IMR-90 (cell line): ENCODE results near the gene CBL. TPM values are rescaled to one million over a fixed set of nuclear protein-coding genes. Genes with fewer than 3 reads are reported as not detected.

Experiments used
- ATAC-seq: fragments of 200-7000 bp; cut with Tn5 transposase; 2 replicates; pipeline ENCODE4 v1.9.1; 2020; ENCODE audit warnings: low read depth, mild to moderate bottlenecking, moderate library complexity
- BruUV-seq: library from RNA; stranded (reverse); fragments of 400-500 nt; replicated peaks from 2 replicates; lab custom pipeline; 2021; lab: Mats Ljungman, UMichigan
- CTCF ChIA-PET: fragments of 300-600 bp; formaldehyde crosslinking; extraction: SDS; loops from one replicate; lab custom pipeline; 2021; ENCODE audit warnings: antibody characterized with exemption; lab: Yijun Ruan, JAX
- POLR2A ChIA-PET: fragments of 300-600 bp; sonication (Branson Sonifier 250); formaldehyde crosslinking; loops from one replicate; lab custom pipeline; 2022; ENCODE audit warnings: antibody characterized with exemption; ENCODE audit not compliant: unreplicated experiment; lab: Charles Lee
- DNase-seq: peaks from one replicate; pipeline ENCODE4 v3.0.0; 2013
- H2AFZ ChIP-seq: replicated peaks from 2 replicates; pipeline ENCODE3; 2013; ENCODE audit warnings: low read length, mild to moderate bottlenecking; ENCODE audit not compliant: poor library complexity
- H2AK5ac ChIP-seq: 2 replicates; pipeline ENCODE4 v1.6.1; 2013; ENCODE audit warnings: low read depth, low read length, inconsistent platforms
- H2AK9ac ChIP-seq: replicated peaks from 2 replicates; pipeline ENCODE3; 2013; ENCODE audit warnings: mild to moderate bottlenecking, low read depth, low read length, moderate library complexity; ENCODE audit not compliant: poor library complexity
- H2BK120ac ChIP-seq: 2 replicates; pipeline ENCODE4 v1.6.1; 2013; ENCODE audit warnings: low read depth, low read length, inconsistent platforms
- H2BK15ac ChIP-seq: 3 replicates; pipeline ENCODE4 v1.6.1; 2013; ENCODE audit warnings: low read depth, low read length, inconsistent platforms
- H2BK20ac ChIP-seq: 2 replicates; pipeline ENCODE4 v1.6.1; 2013; ENCODE audit warnings: low read depth, mild to moderate bottlenecking, inconsistent platforms, low read length, moderate library complexity
- H2BK5ac ChIP-seq: 2 replicates; pipeline ENCODE4 v1.6.1; 2013; ENCODE audit warnings: mild to moderate bottlenecking, low read depth, low read length, inconsistent platforms; ENCODE audit not compliant: poor library complexity, severe bottlenecking
- H3K14ac ChIP-seq: replicated peaks from 2 replicates; pipeline ENCODE4 v1.6.1; 2013; ENCODE audit warnings: low read depth, low read length, inconsistent platforms
- H3K18ac ChIP-seq: 2 replicates; pipeline ENCODE4 v1.6.1; 2013; ENCODE audit warnings: low read depth, low read length, control low read depth
- H3K23ac ChIP-seq: 2 replicates; pipeline ENCODE4 v1.6.1; 2013; ENCODE audit warnings: low read depth, low read length, inconsistent platforms
- H3K27ac ChIP-seq: 2 replicates; pipeline ENCODE4 v1.5.1; 2013; ENCODE audit warnings: mild to moderate bottlenecking, control low read depth, low read length; ENCODE audit not compliant: insufficient read depth
- H3K27me3 ChIP-seq: 2 replicates; pipeline ENCODE4 v1.6.1; 2013; ENCODE audit warnings: low read length; ENCODE audit not compliant: control insufficient read depth, insufficient read depth
- H3K36me3 ChIP-seq: 2 replicates; pipeline ENCODE4 v1.6.1; 2013; ENCODE audit warnings: low read length, mixed read lengths; ENCODE audit not compliant: control insufficient read depth, insufficient read depth
- H3K4ac ChIP-seq: 2 replicates; pipeline ENCODE4 v1.6.1; 2013; ENCODE audit warnings: low read depth, low read length, inconsistent platforms
- H3K4me1 ChIP-seq: 2 replicates; pipeline ENCODE4 v1.6.1; 2013; ENCODE audit warnings: low read length, mixed read lengths; ENCODE audit not compliant: control insufficient read depth, insufficient read depth
- H3K4me2 ChIP-seq: 2 replicates; pipeline ENCODE4 v1.6.1; 2013; ENCODE audit warnings: low read depth, mild to moderate bottlenecking, control low read depth, low read length, moderate library complexity
- H3K4me3 ChIP-seq: 2 replicates; pipeline ENCODE4 v1.5.1; 2013; ENCODE audit warnings: low read depth, mild to moderate bottlenecking, control low read depth, low read length, moderate library complexity; ENCODE audit not compliant: insufficient read depth
- H3K56ac ChIP-seq: 2 replicates; pipeline ENCODE4 v1.6.1; 2013; ENCODE audit warnings: low read length, inconsistent platforms; ENCODE audit not compliant: insufficient read depth; ENCODE audit errors: extremely low read depth
- H3K79me1 ChIP-seq, 2 experiments: 2 replicates each; pipeline ENCODE4 v1.6.1; 2013; ENCODE audit warnings: low read length in 2 of 2, inconsistent platforms in 1 of 2, low read depth in 1 of 2
- H3K9ac ChIP-seq: 2 replicates; pipeline ENCODE4 v1.6.1; 2013; ENCODE audit warnings: low read depth, low read length, control low read depth
- H3K9me1 ChIP-seq: 2 replicates; pipeline ENCODE4 v1.6.1; 2013; ENCODE audit warnings: low read length, inconsistent platforms; ENCODE audit not compliant: insufficient read depth
- H3K9me3 ChIP-seq: 2 replicates; pipeline ENCODE4 v1.6.1; 2013; ENCODE audit warnings: low read length; ENCODE audit not compliant: control insufficient read depth, insufficient read depth
- H4K20me1 ChIP-seq: 2 replicates; pipeline ENCODE4 v1.6.1; 2013; ENCODE audit warnings: low read length, inconsistent platforms; ENCODE audit not compliant: insufficient read depth
- H4K5ac ChIP-seq: 2 replicates; pipeline ENCODE4 v1.6.1; 2013; ENCODE audit warnings: mild to moderate bottlenecking, low read depth, low read length, control low read depth
- H4K8ac ChIP-seq, 2 experiments: 2 replicates each; pipeline ENCODE4 v1.6.1; 2013; ENCODE audit warnings: low read depth in 2 of 2, low read length in 2 of 2, control low read depth in 1 of 2, inconsistent platforms in 1 of 2
- H4K91ac ChIP-seq: 2 replicates; pipeline ENCODE4 v1.6.1; 2013; ENCODE audit warnings: low read depth, low read length, inconsistent platforms; ENCODE audit not compliant: insufficient read depth
- CHD1 ChIP-seq: IDR thresholded peaks from 2 replicates; pipeline ENCODE4 v1.6.1; 2012; ENCODE audit warnings: low read depth, low read length, improper control_type of control experiment
- MXI1 ChIP-seq: IDR thresholded peaks from 2 replicates; pipeline ENCODE4 v1.6.1; 2012; ENCODE audit warnings: low read depth, mild to moderate bottlenecking, low read length, moderate library complexity, borderline replicate concordance
- POLR2A ChIP-seq: IDR thresholded peaks from 2 replicates; pipeline ENCODE4 v1.6.1; 2012; ENCODE audit warnings: mild to moderate bottlenecking, low read depth, low read length
- RCOR1 ChIP-seq: IDR thresholded peaks from 2 replicates; pipeline ENCODE4 v1.6.1; 2012; ENCODE audit warnings: mild to moderate bottlenecking, low read length, improper control_type of control experiment; ENCODE audit not compliant: insufficient replicate concordance
- SMC3 ChIP-seq: fragments of 150-350 bp; IDR thresholded peaks from 2 replicates; pipeline ENCODE4 v1.6.1; 2016; ENCODE audit warnings: low read depth, mild to moderate bottlenecking, antibody characterized with exemption, low read length, moderate library complexity
- WGBS, 2 experiments: methylation state at CpG; one replicate each; pipeline versions ENCODE4 v1.1.5 to v1.1.7; 2013; ENCODE audit warnings: missing lambda C conversion rate in 2 of 2; ENCODE audit not compliant: insufficient read length in 1 of 2; ENCODE audit errors: extremely low coverage in 2 of 2; 5-methylcytosine and 5-hydroxymethylcytosine counted together
- dilution Hi-C: fragments of 300-500 bp; cut with HindIII; formaldehyde crosslinking; loops from one replicate; pipeline ENCODE4 v1.14.3; 2018; ENCODE audit warnings: low sequenced_read_pairs; ENCODE audit not compliant: unreplicated experiment
- in situ Hi-C: fragments of 300-500 bp; cut with MboI; formaldehyde crosslinking; loops from 3 replicates; pipeline ENCODE4 v1.14.3; 2019; ENCODE audit warnings: low sequenced_read_pairs, inconsistent platforms, mixed read lengths
- intact Hi-C: fragments of 100-400 bp; cut with micrococcal nuclease; formaldehyde crosslinking; loops from 2 replicates; pipeline ENCODE4 v1.10.0; 2022
- polyA plus RNA-seq, 3 experiments: library from polyadenylated mRNA; depleted of rRNA; stranded (reverse); fragments of >200 nt; gene quantifications; 2 replicates each; pipeline ENCODE4 v1.2.3, GENCODE V29; 2012; ENCODE audit warnings: low replicate concordance in 1 of 3
- total RNA-seq: library from RNA; depleted of rRNA; stranded (reverse); fragments of >200 nt; gene quantifications from 2 replicates; pipeline ENCODE4 v1.2.3, GENCODE V29; 2012
- TF ChIP-seq, protein P1 (sequence below): fragments of 150-350 bp; IDR thresholded peaks from 2 replicates; pipeline ENCODE4 v1.6.1; 2016; ENCODE audit warnings: low read depth, mild to moderate bottlenecking, low read length, moderate library complexity, borderline replicate concordance

The CBL gene
- total and polyA plus RNA-seq, 2 of the 4 experiments (the other 2 are of a cell fraction) = 6.1 to 11.8 TPM

DNA sequence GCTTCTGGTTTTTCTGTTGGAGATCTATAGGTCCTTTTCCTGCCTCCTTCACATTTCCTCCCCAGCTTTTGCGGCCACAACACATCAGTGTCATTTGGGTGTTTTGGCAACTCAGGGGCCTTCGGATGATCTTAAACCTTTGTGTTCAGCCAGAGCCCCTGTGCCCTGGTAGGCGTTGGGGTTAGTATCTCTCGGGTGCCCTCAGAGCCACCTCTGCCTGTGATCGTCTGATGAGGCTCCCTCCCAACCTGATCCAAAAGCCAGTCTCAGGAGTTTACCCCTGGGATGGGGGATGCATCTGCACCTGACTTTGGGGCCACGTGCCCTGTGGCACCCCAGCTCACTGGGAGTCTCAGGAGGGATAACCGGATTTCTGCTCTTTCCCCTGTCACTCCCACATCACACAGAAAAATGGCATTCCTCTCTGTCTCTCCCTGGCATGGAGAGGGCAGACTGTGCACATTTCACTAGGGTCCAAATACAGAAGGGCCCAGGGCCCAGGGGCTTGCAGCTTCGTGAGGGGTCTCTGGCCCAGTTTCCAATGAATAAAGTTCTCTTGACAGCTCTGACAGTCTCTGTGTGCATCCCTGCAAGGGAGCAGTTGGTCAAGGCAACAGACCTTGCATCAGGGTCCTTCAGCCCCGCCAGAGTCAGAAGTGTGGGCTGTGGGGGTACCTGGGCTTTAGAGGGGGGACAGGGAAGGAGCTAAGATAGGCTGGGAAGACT lies 130.8 kb downstream of the CBL start:
- Histone ChIP-seq H2AK9ac (peak overlapping the region; percentile 100), H2BK120ac (peak overlapping the region; percentile 96), H3K4me3 (no peak overlapping the region), H3K27ac (peak overlapping the region; percentile 96), H3K56ac (peak overlapping the region; percentile 96), H4K5ac (peak overlapping the region; percentile 12; the same call in 1 of the 2 replicates), H3K79me1 (peaks cover 17 to 42% of the 10 kb centered on the region in 2 experiments; a peak in 3 of 4 replicates), H3K36me3 (peaks cover 2% of the 10 kb centered on the region; the same call in 1 of the 2 replicates), H4K91ac (peak overlapping the region; percentile 99), H3K9me1 (peaks cover 14% of the 10 kb centered on the region), H3K9ac (peak overlapping the region; percentile 79), H3K9me3 (no peaks in the 10 kb centered on the region), H2BK20ac (peak overlapping the region; percentile 87), H3K18ac (peak overlapping the region; percentile 6; the same call in 1 of the 2 replicates), H3K23ac (peak overlapping the region; percentile 94), H3K4me2 (peak overlapping the region; percentile 75), H2AFZ (peak overlapping the region; percentile 70), H3K14ac (peak overlapping the region; percentile 98), H4K20me1 (peaks cover 5% of the 10 kb centered on the region; the same call in 1 of the 2 replicates), H3K27me3 (no peaks in the 10 kb centered on the region), H3K4me1 (peaks cover 26% of the 10 kb centered on the region), H2AK5ac (peak overlapping the region; percentile 97), H2BK5ac (peak overlapping the region; percentile 93), H4K8ac (peak overlapping the region; percentile 64 to 95), H3K4ac (peak overlapping the region; percentile 98), H2BK15ac (peak overlapping the region; percentile 82)
- DNase-seq (no peak), ATAC-seq (no peak)
- WGBS, 2 experiments = 56% methylated on average over 6 of the region's 9 CpGs; no CpG with 5 or more reads in 1 of the 2 experiments
- TF ChIP-seq POLR2A = no peak
- TF ChIP-seq, protein P1, sequence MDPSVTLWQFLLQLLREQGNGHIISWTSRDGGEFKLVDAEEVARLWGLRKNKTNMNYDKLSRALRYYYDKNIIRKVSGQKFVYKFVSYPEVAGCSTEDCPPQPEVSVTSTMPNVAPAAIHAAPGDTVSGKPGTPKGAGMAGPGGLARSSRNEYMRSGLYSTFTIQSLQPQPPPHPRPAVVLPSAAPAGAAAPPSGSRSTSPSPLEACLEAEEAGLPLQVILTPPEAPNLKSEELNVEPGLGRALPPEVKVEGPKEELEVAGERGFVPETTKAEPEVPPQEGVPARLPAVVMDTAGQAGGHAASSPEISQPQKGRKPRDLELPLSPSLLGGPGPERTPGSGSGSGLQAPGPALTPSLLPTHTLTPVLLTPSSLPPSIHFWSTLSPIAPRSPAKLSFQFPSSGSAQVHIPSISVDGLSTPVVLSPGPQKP = no peak
- TF ChIP-seq CHD1 = no peak
- TF ChIP-seq SMC3 = no peak
- TF ChIP-seq RCOR1 = no peak
- TF ChIP-seq MXI1 = no peak
- BruUV-seq = no TSS peak
- ChIA-PET POLR2A (interaction anchor here (0.6 to 1.9 kb wide), 6 partner anchors 16 to 339 kb away, joined by 3 to 8 read pairs (median 6); partner anchors contain the start of genes DPAGT1 and MCAM), CTCF (interaction anchor here (1.1 to 2.0 kb wide), 6 partner anchors 13 to 269 kb away, joined by 3 to 20 read pairs (median 6); partner anchors contain the start of genes MCAM and VPS11)
- in situ Hi-C loops = no loop called here
- intact Hi-C loops = loop anchor here (5.0 kb wide), 1 partner anchor 190 kb away; the partner anchor contains the start of gene ABCG4
- dilution Hi-C loops = no loop called here
